Measurements from ENCODE around the gene DPM3.

The DPM3 gene

GRCh38 chr1:155137154-155137949 is 3.0 kb downstream of the DPM3 start:
- peaks cover 3 to 41% of the 10 kb centered on the region in 2 experiments; a peak in 2 of 3 replicates for H3K36me3 ChIP-seq (ENCODE audit: control insufficient read depth in 2 of 2, insufficient read depth in 1 of 2, low read length in 2 of 2)
- TF ChIP-seq ZNF280C (tag by site-specific recombination; IDR thresholded peaks at IDR 0.05) (no peak), ZSCAN23 (tag by site-specific recombination; IDR thresholded peaks at IDR 0.05) (no peak), ZNF560 (tag by site-specific recombination; IDR thresholded peaks at IDR 0.05; ENCODE audit: borderline replicate concordance) (no peak), BCL11B (tag by site-specific recombination; IDR thresholded peaks at IDR 0.05; ENCODE audit: low read depth) (no peak), EGR2 (tag by site-specific recombination; IDR thresholded peaks at IDR 0.05; ENCODE audit: low read depth) (no peak), ZNF132 (tag by site-specific recombination; IDR thresholded peaks at IDR 0.05; ENCODE audit: borderline replicate concordance) (no peak), MZF1 (tag by site-specific recombination; IDR thresholded peaks at IDR 0.05; ENCODE audit: borderline replicate concordance) (no peak), ZNF292 (tag by site-specific recombination; IDR thresholded peaks at IDR 0.05; ENCODE audit: borderline replicate concordance, low read depth) (no peak), PRDM1 (tag by site-specific recombination; IDR thresholded peaks at IDR 0.05) (0 out of 2 replicates have a peak, but pooled peaks have one; percentile 21)
- CTCF ChIA-PET: interaction anchor here (0.7 to 1.9 kb wide), 8 partner anchors 11 to 606 kb away, joined by 3 to 7 read pairs (median 4); partner anchors contain the start of gene KRTCAP2
- H3K27ac ChIP-seq (ENCODE audit: extremely low read depth, low read depth, low read length): no peak overlapping the region
- POLR2A ChIA-PET: interaction anchor here (1.0 to 1.6 kb wide), 3 partner anchors 11 to 87 kb away, joined by 3 to 7 read pairs (median 3); no protein-coding TSS in a partner anchor
- H3K4me3 ChIP-seq (ENCODE audit: low read depth, low read length): no peak overlapping the region
- no peaks in the 10 kb centered on the region for H3K4me1 ChIP-seq (ENCODE audit: control insufficient read depth, insufficient read depth, low read length)
- H3K9me3 ChIP-seq (ENCODE audit: control insufficient read depth, insufficient read depth, low read depth, low read length): no peaks in the 10 kb centered on the region

GRCh38 chr1:155136748-155137147 is 3.6 kb downstream of the DPM3 start:
- POLR2A ChIA-PET: interaction anchor here (0.6 to 2.2 kb wide), 4 partner anchors 11 to 42 kb away, joined by 3 to 13 read pairs (median 6); partner anchors contain the start of genes KRTCAP2 and TRIM46
- H3K9me3 ChIP-seq (ENCODE audit: control insufficient read depth, insufficient read depth, low read depth, low read length): no peaks in the 10 kb centered on the region
- peaks cover 3 to 44% of the 10 kb centered on the region in 2 experiments; a peak in 2 of 3 replicates for H3K36me3 ChIP-seq (ENCODE audit: control insufficient read depth in 2 of 2, insufficient read depth in 1 of 2, low read length in 2 of 2)
- no peak overlapping the region for H3K27ac ChIP-seq (ENCODE audit: extremely low read depth, low read depth, low read length)
- CTCF ChIA-PET: interaction anchor here (0.7 to 1.9 kb wide), 3 partner anchors 36 to 56 kb away, joined by 3 to 7 read pairs (median 5); partner anchors contain the start of gene KRTCAP2
- TF ChIP-seq SP7 (tag by site-specific recombination; IDR thresholded peaks at IDR 0.05): no peak
- TF ChIP-seq ZNF692 (tag by site-specific recombination; IDR thresholded peaks at IDR 0.05): no peak
- no peak for TF ChIP-seq KLF10 (tag by site-specific recombination; IDR thresholded peaks at IDR 0.05)
- no peak for TF ChIP-seq ZNF112 (tag by site-specific recombination; IDR thresholded peaks at IDR 0.05)
- no peak for TF ChIP-seq ZBTB48 (tag by site-specific recombination; IDR thresholded peaks at IDR 0.05)
- TF ChIP-seq ZNF335 (tag by site-specific recombination; conservative IDR thresholded peaks at IDR 0.05): no peak
- no peak for TF ChIP-seq ZNF660 (tag by site-specific recombination; IDR thresholded peaks at IDR 0.05)
- TF ChIP-seq PRDM1 (tag by site-specific recombination; IDR thresholded peaks at IDR 0.05): no peak
- TF ChIP-seq ZNF223 (tag by site-specific recombination; IDR thresholded peaks at IDR 0.05): no peak
- TF ChIP-seq FEZF1 (tag by site-specific recombination; IDR thresholded peaks at IDR 0.05): no peak
- no peak for TF ChIP-seq AEBP2 (tag by site-specific recombination; IDR thresholded peaks at IDR 0.05; ENCODE audit: borderline replicate concordance)
- TF ChIP-seq ZNF560 (tag by site-specific recombination; IDR thresholded peaks at IDR 0.05; ENCODE audit: borderline replicate concordance): no peak
- H3K4me1 ChIP-seq (ENCODE audit: control insufficient read depth, insufficient read depth, low read length): no peaks in the 10 kb centered on the region
- H3K4me3 ChIP-seq (ENCODE audit: low read depth, low read length): no peak overlapping the region
